ENCODE results near the gene EEF1B2. TPM values are rescaled to one million over a fixed set of nuclear protein-coding genes. Genes with fewer than 3 reads are reported as not detected.
"Not testable (repeated sequence)": the region's sequence is repeated elsewhere in the genome, so short reads cannot be mapped to it uniquely, and the experiment has no call there.

EEF1B2 gene
- total and polyA plus RNA-seq, 12 donors: 298 to 838 (median 419) TPM

DNA sequence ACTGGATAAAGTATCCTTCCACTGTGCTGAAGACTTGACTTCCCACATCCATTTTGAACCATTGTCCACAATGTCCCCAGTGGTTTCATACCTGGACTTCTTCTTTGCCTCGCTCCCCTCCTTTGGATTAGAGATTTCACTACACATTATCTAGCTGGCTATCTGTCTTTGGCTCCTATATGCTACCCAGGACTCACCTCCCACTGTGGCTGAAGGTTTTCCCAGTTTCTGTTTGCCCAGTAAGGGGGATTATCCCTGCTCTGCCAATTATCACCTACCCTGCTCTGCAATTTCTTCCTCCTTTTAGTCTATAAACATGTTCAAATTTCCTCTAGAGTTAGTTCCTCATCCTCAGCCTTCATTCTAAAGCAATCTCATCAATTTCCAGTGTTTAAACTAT lies 9.5 kb upstream of the EEF1B2 start:
- Histone ChIP-seq H3K4me3 (no peak overlapping the region), H3K4me1 (replicated peaks in 1 of 2) (peaks cover 0 to 14% of the 10 kb centered on the region in 2 donors), H3K9me3 (replicated peaks in 1 of 3) (no peaks in the 10 kb centered on the region), H3K27ac (no peak overlapping the region), H3K27me3 (no peaks in the 10 kb centered on the region), H3K36me3 (replicated peaks in 1 of 2) (peaks cover 0 to 65% of the 10 kb centered on the region in 2 donors)
- no peak for DNase-seq
- intact Hi-C loops (cut with DNase I): loop anchor here in 1 of 2 donors (10.0 kb wide), 1 partner anchor 125 kb away; no protein-coding TSS in a partner anchor
- TF ChIP-seq, protein P1, sequence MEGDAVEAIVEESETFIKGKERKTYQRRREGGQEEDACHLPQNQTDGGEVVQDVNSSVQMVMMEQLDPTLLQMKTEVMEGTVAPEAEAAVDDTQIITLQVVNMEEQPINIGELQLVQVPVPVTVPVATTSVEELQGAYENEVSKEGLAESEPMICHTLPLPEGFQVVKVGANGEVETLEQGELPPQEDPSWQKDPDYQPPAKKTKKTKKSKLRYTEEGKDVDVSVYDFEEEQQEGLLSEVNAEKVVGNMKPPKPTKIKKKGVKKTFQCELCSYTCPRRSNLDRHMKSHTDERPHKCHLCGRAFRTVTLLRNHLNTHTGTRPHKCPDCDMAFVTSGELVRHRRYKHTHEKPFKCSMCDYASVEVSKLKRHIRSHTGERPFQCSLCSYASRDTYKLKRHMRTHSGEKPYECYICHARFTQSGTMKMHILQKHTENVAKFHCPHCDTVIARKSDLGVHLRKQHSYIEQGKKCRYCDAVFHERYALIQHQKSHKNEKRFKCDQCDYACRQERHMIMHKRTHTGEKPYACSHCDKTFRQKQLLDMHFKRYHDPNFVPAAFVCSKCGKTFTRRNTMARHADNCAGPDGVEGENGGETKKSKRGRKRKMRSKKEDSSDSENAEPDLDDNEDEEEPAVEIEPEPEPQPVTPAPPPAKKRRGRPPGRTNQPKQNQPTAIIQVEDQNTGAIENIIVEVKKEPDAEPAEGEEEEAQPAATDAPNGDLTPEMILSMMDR (IDR thresholded peaks at IDR 0.05): no peak
- no peak for TF ChIP-seq POLR2A (IDR thresholded peaks at IDR 0.05)
- WGBS, 4 donors: 92 to 100% (median 99%) methylated on average over 1 of the region's 1 CpG

DNA sequence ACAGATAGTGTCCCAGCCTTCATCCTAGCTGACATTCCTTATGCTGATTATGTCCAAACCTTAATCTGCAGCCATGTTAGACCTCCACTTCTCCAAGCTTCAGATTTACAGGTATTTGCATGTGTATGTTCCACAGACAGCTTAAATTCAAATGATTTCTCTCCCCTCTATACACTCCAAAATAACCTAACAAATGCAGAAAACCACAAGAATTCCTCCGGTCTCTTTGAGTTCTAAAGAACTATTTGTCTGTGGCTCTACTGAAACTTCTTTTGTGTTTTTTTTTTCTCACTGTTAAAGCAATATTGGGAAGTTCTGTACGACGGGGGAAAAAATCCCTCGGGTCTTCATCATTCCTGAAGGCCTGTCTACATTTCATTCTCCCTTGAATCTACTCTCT lies 9.1 kb upstream of the EEF1B2 start:
- TF ChIP-seq, protein P1 (IDR thresholded peaks at IDR 0.05): no peak
- no peak for TF ChIP-seq POLR2A (IDR thresholded peaks at IDR 0.05)
- H3K27ac ChIP-seq: no peak overlapping the region
- peaks cover 0 to 61% of the 10 kb centered on the region in 2 donors for H3K36me3 ChIP-seq (replicated peaks in 1 of 2)
- H3K4me1 ChIP-seq (replicated peaks in 1 of 2): peaks cover 0 to 14% of the 10 kb centered on the region in 2 donors
- H3K9me3 ChIP-seq (replicated peaks in 1 of 3): no peaks in the 10 kb centered on the region
- H3K27me3 ChIP-seq: no peaks in the 10 kb centered on the region
- WGBS, 4 donors: 86 to 90% (median 88%) methylated on average over 4 of the region's 4 CpGs
- intact Hi-C loops (cut with DNase I): loop anchor here in 1 of 2 donors (10.0 kb wide), 1 partner anchor 126 kb away; no protein-coding TSS in a partner anchor
- no peak for DNase-seq
- no peak overlapping the region for H3K4me3 ChIP-seq

DNA sequence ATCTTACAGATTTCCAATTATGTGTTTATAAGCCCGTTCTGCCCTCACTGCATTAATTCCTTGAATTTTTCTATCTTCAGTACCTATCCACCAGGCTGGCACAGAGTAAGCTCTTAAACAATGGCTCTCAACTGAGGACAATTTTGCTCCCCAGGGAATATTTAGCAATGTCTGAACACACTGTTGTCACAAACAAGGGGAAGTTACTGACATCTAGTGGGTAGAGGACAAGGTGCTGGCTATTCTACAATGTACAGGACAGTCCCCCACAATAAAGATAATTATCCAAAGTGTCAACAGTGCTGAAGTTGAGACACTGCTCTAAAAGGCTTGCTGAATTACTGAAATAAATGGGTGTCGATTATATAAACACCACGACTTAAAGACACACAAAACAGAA lies 5.5 kb upstream of the EEF1B2 start:
- H3K4me1 ChIP-seq (replicated peaks in 1 of 2): peaks cover 5 to 30% of the 10 kb centered on the region in 2 donors
- 85 to 88% (median 86%) methylated on average over 3 of the region's 3 CpGs for WGBS, 4 donors
- intact Hi-C loops (cut with DNase I): loop anchor here in 1 of 2 donors (10.0 kb wide), 1 partner anchor 129 kb away; no protein-coding TSS in a partner anchor

DNA sequence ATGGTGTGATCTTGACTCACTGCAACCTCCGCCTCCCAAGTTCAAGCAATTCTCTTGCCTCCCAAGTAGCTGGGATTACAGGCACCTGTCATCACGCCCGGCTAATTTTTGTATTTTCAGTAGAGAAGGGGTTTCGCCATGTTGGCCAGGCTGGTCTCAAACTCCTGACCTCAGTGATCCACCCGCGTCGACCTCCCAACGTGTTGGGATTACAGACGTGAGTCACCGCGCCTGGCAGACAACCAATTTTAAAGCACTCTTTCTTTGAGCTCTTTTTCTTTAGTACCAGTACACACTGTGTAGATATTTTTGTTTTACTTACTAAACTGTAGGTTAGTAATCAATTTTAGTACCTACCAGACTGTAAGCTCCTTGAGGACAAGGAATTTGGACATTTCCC lies 2.7 kb upstream of the EEF1B2 start:
- not testable (repeated sequence) for H3K27me3 ChIP-seq; H3K9me3 ChIP-seq (replicated peaks in 1 of 3)
- Histone ChIP-seq H3K36me3 (replicated peaks in 1 of 2) (peaks cover 0 to 14% of the 10 kb centered on the region in 2 donors), H3K4me3 (peak overlapping the region in 1 of 4 donors; percentile 7), H3K27ac (peak overlapping the region in 1 of 5 donors; percentile 23), H3K4me1 (replicated peaks in 1 of 2) (peaks cover 19 to 48% of the 10 kb centered on the region in 2 donors)
- WGBS, 4 donors: 74 to 78% (median 75%) methylated on average over 11 of the region's 11 CpGs
- peak in 5 of 7 donors; percentile 21 to 63 (median 48) for DNase-seq
- intact Hi-C loops (cut with DNase I): loop anchor here in 1 of 2 donors (10.0 kb wide), 1 partner anchor 132 kb away; no protein-coding TSS in a partner anchor

More for the DNA sequence above, 5.5 kb upstream of the EEF1B2 start:
- TF ChIP-seq POLR2A (IDR thresholded peaks at IDR 0.05): no peak
- TF ChIP-seq, protein P1 (IDR thresholded peaks at IDR 0.05): peak in 3 of 6 experiments; percentile 10 to 21 (median 15)
- DNase-seq: no peak
- Histone ChIP-seq H3K4me3 (no peak overlapping the region), H3K36me3 (replicated peaks in 1 of 2) (peaks cover 0 to 25% of the 10 kb centered on the region in 2 donors), H3K9me3 (replicated peaks in 1 of 3) (no peaks in the 10 kb centered on the region), H3K27me3 (no peaks in the 10 kb centered on the region), H3K27ac (no peak overlapping the region)

All from adrenal gland (tissue), 12 donors.